GM06990 (cell line): ENCODE results near the gene CACNB4.

ENCODE experiments used
- DNase-seq: peaks from one replicate; pipeline ENCODE4 v3.0.0-alpha.2; 2011; ENCODE audit not compliant: insufficient read length; ENCODE audit errors: extremely low read depth
- H3K27me3 ChIP-seq: replicated peaks from 2 replicates; pipeline ENCODE4 v1.6.0; 2011; ENCODE audit warnings: low read length; ENCODE audit not compliant: control insufficient read depth, insufficient read depth
- H3K36me3 ChIP-seq: 2 replicates; pipeline ENCODE4 v1.5.1; 2011; ENCODE audit warnings: low read length; ENCODE audit not compliant: control insufficient read depth, insufficient read depth
- H3K4me3 ChIP-seq: replicated peaks from 2 replicates; pipeline ENCODE4 v1.5.1; 2011; ENCODE audit warnings: low read depth, mild to moderate bottlenecking, control low read depth, low read length
- CTCF ChIP-seq: IDR thresholded peaks from 2 replicates; pipeline ENCODE4 v1.5.1; 2011; ENCODE audit warnings: low read length, control low read depth, mild to moderate bottlenecking, inconsistent platforms; ENCODE audit not compliant: insufficient read depth, poor library complexity, severe bottlenecking

The CACNB4 gene

GRCh38 chr2:152067823-152068222 is 31.0 kb downstream of the CACNB4 start:
- TF ChIP-seq CTCF, result no peak
- no peaks in the 10 kb centered on the region for H3K36me3 ChIP-seq
- H3K27me3 ChIP-seq, result no peaks in the 10 kb centered on the region

GRCh38 chr2:152065945-152066344 is 32.9 kb downstream of the CACNB4 start:
- Histone ChIP-seq H3K27me3 (no peaks in the 10 kb centered on the region), H3K36me3 (no peaks in the 10 kb centered on the region), H3K4me3 (no peak overlapping the region)
- no peak for DNase-seq
- TF ChIP-seq CTCF, result no peak

More at GRCh38 chr2:152067823-152068222, 31.0 kb downstream of the CACNB4 start:
- H3K4me3 ChIP-seq, result no peak overlapping the region
- DNase-seq, result no peak

GRCh38 chr2:152064001-152064400 is 34.8 kb downstream of the CACNB4 start:
- no peak for TF ChIP-seq CTCF
- H3K36me3 ChIP-seq, result no peaks in the 10 kb centered on the region; the same call in 1 of the 2 replicates
- DNase-seq, result no peak
- no peak overlapping the region for H3K4me3 ChIP-seq
- H3K27me3 ChIP-seq, result no peaks in the 10 kb centered on the region

DNA sequence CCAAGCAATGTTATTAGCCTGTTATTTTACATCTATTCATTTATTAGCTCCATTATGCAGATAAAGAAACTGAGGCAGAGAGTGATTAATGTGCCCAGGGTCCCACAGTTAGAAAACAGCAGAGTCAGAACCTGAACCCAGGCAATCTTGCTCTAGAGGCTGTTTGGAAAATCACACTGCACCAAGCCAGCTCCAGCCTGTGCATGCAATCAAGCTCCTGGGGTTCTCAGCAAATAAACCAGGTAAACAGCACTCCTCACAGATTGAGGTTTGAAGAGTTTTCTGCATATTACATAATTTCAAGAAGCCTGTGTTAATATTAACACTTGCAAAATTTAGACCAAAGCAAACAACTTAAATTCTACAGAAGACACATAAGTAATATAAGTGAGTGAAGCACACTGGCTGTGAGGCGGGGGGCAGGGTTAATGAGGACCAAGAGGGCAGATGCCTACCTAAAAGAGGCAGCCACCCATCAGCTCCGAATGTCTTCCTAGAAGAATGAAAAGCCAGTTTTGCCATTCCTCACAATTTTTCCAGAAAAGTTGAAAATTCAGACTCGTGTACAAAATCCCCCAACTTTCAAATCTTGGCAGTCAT is 35.4 kb downstream of the CACNB4 start:
- no peak for TF ChIP-seq CTCF
- H3K4me3 ChIP-seq, result no peak overlapping the region
- H3K36me3 ChIP-seq, result no peaks in the 10 kb centered on the region; the same call in 1 of the 2 replicates
- no peaks in the 10 kb centered on the region for H3K27me3 ChIP-seq
- no peak for DNase-seq

DNA sequence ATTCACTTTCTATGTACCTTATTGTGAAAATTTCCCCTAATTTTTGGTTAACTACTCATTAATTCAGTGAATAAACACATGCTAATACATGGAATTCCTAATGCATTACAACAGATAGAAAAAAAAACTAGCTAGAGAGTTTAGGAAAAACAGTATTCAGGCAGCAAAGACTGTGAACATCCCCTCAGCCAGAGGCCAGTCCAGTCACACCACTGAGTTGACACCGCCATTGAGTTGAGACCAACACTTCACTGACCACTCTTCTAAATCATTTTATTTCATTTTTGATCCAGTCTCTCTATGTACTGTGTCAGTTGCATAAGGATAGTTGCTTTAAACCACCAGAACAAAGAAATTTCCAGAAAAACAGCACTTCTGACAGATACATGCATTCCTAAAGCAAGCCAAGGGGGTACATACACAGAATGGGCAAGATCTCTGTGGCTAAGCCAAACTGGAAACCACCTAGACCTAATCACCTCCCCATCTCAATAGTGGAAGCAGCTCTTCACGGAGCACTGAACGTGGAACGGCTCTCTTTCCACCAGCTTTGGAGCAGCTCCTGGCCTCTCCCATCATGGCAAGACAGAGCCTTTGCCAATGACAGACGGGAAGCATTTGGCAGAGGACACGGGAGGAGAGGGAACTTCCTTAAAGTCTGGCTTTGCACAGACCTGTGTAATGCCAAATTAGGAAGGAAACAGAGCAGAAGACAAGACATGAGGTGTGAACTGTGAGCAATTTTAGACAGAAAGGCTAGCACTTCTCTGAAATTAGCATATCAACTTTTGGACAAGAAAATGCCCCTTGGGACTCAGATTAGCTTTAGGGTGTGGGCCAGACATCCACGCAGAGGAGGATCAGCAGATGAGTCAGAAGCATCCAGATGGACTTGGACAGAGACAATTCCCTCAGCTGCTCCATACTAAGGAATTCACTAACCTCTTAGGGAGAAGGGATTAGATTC is 36.4 kb downstream of the CACNB4 start:
- DNase-seq, result peak; percentile 57
- H3K27me3 ChIP-seq, result no peaks in the 10 kb centered on the region
- H3K36me3 ChIP-seq, result no peaks in the 10 kb centered on the region; the same call in 1 of the 2 replicates
- peak overlapping the region; percentile 12 for H3K4me3 ChIP-seq
- no peak for TF ChIP-seq CTCF
